GM23248 (cell line): ENCODE data around the gene TTC23.

Experiments
- EZH2 ChIP-seq: fragments of 200-600 bp; sonication (generic); IDR thresholded peaks from 2 replicates; pipeline ENCODE4 v1.6.1; 2018; ENCODE audit warnings: antibody characterized with exemption, mild to moderate bottlenecking; ENCODE audit not compliant: insufficient read depth, poor library complexity, severe bottlenecking
- EZH2phosphoT487 ChIP-seq: fragments of 200-600 bp; sonication (generic); IDR thresholded peaks from 2 replicates; pipeline ENCODE4 v1.6.1; 2018; ENCODE audit warnings: antibody characterized with exemption, moderate library complexity, mild to moderate bottlenecking, low read depth; ENCODE audit not compliant: insufficient read depth

GRCh38 chr15:99275061-99275460 lies 25.7 kb upstream of the TTC23 start:
- TF ChIP-seq EZH2 (no peak), EZH2phosphoT487 (no peak)
